Astrocyte of the spinal cord (primary cell): ENCODE results near the gene PRKCD.

Source experiments
- DNase-seq: peaks from one replicate; pipeline ENCODE4 v3.0.0; 2011; ENCODE audit warnings: low read depth, low spot score
- H3K4me3 ChIP-seq: 2 replicates; pipeline ENCODE4 v1.5.1; 2011; ENCODE audit warnings: low read depth, mild to moderate bottlenecking, low read length, moderate library complexity
- CTCF ChIP-seq: IDR thresholded peaks from 2 replicates; pipeline ENCODE4 v1.5.1; 2012; ENCODE audit warnings: low read depth, mild to moderate bottlenecking, low read length, inconsistent platforms
- in situ Hi-C: cut with HindIII; loops from 2 replicates; pipeline ENCODE4 v1.10.0; 2017; ENCODE audit warnings: low sequenced_read_pairs

PRKCD gene

GRCh38 chr3:53175613-53176540 lies 14.9 kb downstream of the PRKCD start:
- no peak overlapping the region for H3K4me3 ChIP-seq
- TF ChIP-seq CTCF: no peak
- in situ Hi-C loops: no loop called here
- DNase-seq: no peak

- H3K4me3 ChIP-seq: no peak overlapping the region
- in situ Hi-C loops: no loop called here
- TF ChIP-seq CTCF: no peak
- no peak for DNase-seq
Observed at GRCh38 chr3:53178246-53178645, 17.2 kb downstream of the PRKCD start.

GRCh38 chr3:53179580-53179979 lies 18.6 kb downstream of the PRKCD start:
- no peak for TF ChIP-seq CTCF
- DNase-seq: no peak
- in situ Hi-C loops: no loop called here
- H3K4me3 ChIP-seq: no peak overlapping the region

GRCh38 chr3:53180305-53181023 lies 19.5 kb downstream of the PRKCD start:
- no peak overlapping the region for H3K4me3 ChIP-seq
- TF ChIP-seq CTCF: no peak
- DNase-seq: no peak
- in situ Hi-C loops: no loop called here

- in situ Hi-C loops: no loop called here
- no peak for DNase-seq
- no peak overlapping the region for H3K4me3 ChIP-seq
- no peak for TF ChIP-seq CTCF
Observed at GRCh38 chr3:53181024-53181371, 20.0 kb downstream of the PRKCD start.

GRCh38 chr3:53181528-53181927 lies 20.5 kb downstream of the PRKCD start:
- no peak for DNase-seq
- in situ Hi-C loops: no loop called here
- H3K4me3 ChIP-seq: no peak overlapping the region
- no peak for TF ChIP-seq CTCF
